GM12892 (cell line): ENCODE results near the gene PTCD2.

ENCODE experiments used
- POLR2A ChIP-seq: IDR thresholded peaks from 2 replicates; pipeline ENCODE4 v1.6.1; 2011; ENCODE audit warnings: low read depth, low read length, control low read depth
- POLR2AphosphoS5 ChIP-seq: IDR thresholded peaks from 2 replicates; pipeline ENCODE4 v1.6.1; 2011; ENCODE audit warnings: low read depth, low read length, control low read depth
- TAF1 ChIP-seq: IDR thresholded peaks from 2 replicates; pipeline ENCODE4 v1.6.1; 2011; ENCODE audit warnings: low read depth, mild to moderate bottlenecking, control low read depth, low read length, borderline replicate concordance

DNA sequence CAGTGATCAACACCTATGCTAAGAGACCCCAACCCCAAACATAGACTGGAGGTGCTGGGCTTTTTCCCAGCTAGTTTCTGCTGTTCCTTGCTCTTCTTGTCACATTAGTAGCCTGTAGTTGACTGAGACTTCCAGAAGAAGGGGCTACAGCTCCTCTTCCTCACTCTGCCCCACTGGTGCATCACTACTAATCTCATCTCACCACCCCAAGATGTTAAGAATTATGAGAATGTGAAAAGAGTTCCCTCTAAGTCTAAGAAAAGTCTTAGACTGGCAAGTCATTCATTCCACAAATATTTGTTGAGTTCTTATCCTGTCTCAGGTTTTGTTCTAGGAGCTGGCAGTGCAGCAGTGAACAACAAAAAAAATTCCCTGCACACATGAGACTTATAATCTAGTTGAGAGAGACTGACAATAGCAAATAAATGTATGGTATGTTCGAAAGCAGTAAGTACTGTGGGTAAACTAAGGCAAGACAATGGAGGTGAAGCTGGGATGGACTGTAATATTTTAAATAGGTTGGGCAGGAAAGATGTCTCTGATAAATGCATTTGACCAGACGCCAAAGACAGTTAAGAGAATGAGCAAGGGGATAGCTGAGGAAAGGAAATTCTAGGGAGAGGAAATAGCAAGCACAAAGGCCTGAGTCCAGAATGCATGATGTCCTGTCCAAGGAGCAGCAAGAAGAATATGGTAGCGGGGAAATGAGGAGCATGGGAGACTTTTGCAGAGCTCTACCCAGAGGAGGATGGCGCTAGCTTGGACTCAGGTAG is 92.3 kb downstream of the PTCD2 start:
- TF ChIP-seq POLR2A (no peak), TAF1 (no peak), POLR2AphosphoS5 (no peak)
